Stomach smooth muscle (tissue), 2 donors: Measurements from ENCODE around the gene ST6GALNAC1.
"Not testable (repeated sequence)": the region's sequence is repeated elsewhere in the genome, so short reads cannot be mapped to it uniquely, and the experiment has no call there.

Experiments used
- H3K27ac ChIP-seq: one replicate; pipeline ENCODE4 v1.7.0; 2013; ENCODE audit warnings: mild to moderate bottlenecking, low read length, inconsistent platforms
- H3K27me3 ChIP-seq, 2 donors: one replicate each; pipeline ENCODE4 v1.7.0; 2013; ENCODE audit warnings: low read length in 2 of 2; ENCODE audit not compliant: insufficient read depth in 2 of 2, control insufficient read depth in 1 of 2
- H3K36me3 ChIP-seq, 2 donors: one replicate each; pipeline ENCODE4 v1.7.0; 2013; ENCODE audit warnings: low read length in 2 of 2; ENCODE audit not compliant: control insufficient read depth in 2 of 2, insufficient read depth in 2 of 2
- H3K4me1 ChIP-seq: one replicate; pipeline ENCODE4 v1.7.0; 2013; ENCODE audit warnings: low read length; ENCODE audit not compliant: control insufficient read depth, insufficient read depth
- H3K4me3 ChIP-seq, 2 donors: one replicate each; pipeline ENCODE4 v1.7.0; 2013; ENCODE audit warnings: low read length in 2 of 2
- H3K9ac ChIP-seq, 2 donors: one replicate each; pipeline ENCODE4 v1.7.0; 2013; ENCODE audit warnings: low read length in 2 of 2, mild to moderate bottlenecking in 1 of 2
- H3K9me3 ChIP-seq, 2 donors: one replicate each; pipeline ENCODE4 v1.7.0; 2013; ENCODE audit warnings: low read length in 2 of 2; ENCODE audit not compliant: control insufficient read depth in 2 of 2
- donor health status: healthy.
- donor health status: Pancreatic carcinoma.

ST6GALNAC1 gene

DNA sequence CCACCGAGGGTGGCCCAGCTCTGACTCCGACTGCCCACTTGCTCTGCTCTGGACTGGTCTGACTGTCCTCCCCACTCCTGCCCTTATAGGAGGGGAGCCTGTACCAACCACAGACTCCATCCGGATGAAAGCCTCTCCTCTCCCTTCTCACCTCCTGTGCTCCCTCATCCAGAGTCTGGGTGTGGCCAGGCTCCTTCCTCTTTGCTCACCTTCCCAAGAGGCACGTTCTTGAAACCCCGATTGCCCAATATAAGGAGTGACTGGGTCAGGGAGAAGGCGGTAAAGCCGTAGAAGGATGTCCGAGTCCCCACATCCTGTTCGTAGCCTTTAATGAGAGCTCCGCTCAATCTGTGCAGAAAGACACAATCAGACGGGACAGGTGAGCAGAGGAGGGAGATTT, 17.1 kb downstream of the ST6GALNAC1 start:
- H3K4me3 ChIP-seq = no peak overlapping the region
- no peak overlapping the region for H3K9ac ChIP-seq
- H3K36me3 ChIP-seq = no peaks in the 10 kb centered on the region
- H3K27ac ChIP-seq = no peak overlapping the region
- no peaks in the 10 kb centered on the region for H3K27me3 ChIP-seq
- H3K4me1 ChIP-seq = no peaks in the 10 kb centered on the region
- no peaks in the 10 kb centered on the region for H3K9me3 ChIP-seq

DNA sequence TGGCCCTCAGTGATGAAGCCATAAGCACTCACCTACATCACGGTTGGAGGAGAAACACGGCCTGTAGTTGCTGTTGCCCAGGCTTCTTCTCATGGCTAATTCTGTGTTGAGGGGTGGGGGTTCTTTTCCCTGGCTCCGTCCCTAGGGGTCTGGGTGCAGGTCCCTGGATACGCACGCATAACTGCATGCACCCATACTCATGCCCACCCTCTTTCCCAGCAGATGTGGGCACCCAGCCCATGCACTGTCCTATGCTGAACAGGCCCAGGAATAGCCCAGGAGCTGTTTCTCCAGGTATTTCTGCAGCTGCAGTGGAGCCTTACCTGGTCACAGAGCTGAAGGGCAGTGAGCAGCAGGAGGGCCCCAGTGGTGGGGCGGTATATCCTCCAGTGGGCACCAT, 18.1 kb downstream of the ST6GALNAC1 start:
- Histone ChIP-seq H3K4me1 (no peaks in the 10 kb centered on the region), H3K36me3 (no peaks in the 10 kb centered on the region), H3K27me3 (no peaks in the 10 kb centered on the region), H3K4me3 (no peak overlapping the region), H3K9ac (no peak overlapping the region), H3K9me3 (no peaks in the 10 kb centered on the region), H3K27ac (no peak overlapping the region)

DNA sequence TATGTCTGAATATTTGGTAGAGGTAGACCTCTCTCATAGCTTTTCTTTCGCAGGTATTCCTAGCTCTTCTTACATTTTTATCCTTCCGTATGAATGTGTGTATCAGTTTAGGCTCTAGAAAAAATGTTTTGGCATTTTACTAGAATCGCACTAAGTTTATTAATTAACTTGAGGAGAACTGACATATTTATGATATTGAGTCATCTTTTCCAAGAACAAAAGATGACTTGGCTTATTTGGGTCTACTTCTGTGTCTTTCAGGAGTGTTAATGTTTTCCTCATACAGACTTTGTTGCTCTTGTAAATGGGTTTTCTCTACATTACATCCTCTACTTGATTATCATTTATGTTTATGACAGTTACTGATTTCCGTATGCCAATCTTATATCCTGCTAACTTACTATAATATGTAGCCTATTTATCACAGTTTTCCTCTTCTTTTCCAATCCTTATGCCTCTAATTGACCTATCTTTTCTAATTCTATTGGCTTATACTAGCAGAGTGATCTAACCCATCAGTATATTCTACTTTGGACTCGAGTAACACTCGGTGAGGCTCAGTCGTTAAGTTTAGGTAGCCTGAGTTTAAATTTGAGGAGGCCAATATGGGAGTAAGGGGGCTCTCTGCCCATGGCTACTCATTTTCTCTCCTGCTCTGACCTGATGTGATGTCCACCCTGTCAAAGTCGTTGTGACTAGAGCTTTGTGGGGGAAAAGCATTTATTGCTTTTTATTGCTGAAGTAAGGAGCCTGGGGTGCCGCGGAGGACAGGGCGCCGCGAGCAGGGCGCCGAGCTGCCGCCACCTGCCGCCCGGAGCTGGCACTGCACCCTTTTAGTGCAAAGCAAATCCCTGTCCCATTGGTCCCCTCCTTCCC, 20.0 kb downstream of the ST6GALNAC1 start:
- H3K4me1 ChIP-seq = no peaks in the 10 kb centered on the region
- no peaks in the 10 kb centered on the region for H3K9me3 ChIP-seq
- H3K4me3 ChIP-seq = no peak overlapping the region
- no peak overlapping the region for H3K9ac ChIP-seq
- H3K27ac ChIP-seq = no peak overlapping the region
- H3K27me3 ChIP-seq = no peaks in the 10 kb centered on the region
- H3K36me3 ChIP-seq = no peaks in the 10 kb centered on the region

- no peak overlapping the region for H3K9ac ChIP-seq
- no peaks in the 10 kb centered on the region for H3K27me3 ChIP-seq
- no peaks in the 10 kb centered on the region for H3K36me3 ChIP-seq
- no peak overlapping the region for H3K4me3 ChIP-seq
- H3K4me1 ChIP-seq = no peaks in the 10 kb centered on the region
- no peaks in the 10 kb centered on the region for H3K9me3 ChIP-seq
- no peak overlapping the region for H3K27ac ChIP-seq
These were observed 25.7 kb downstream of the ST6GALNAC1 start for GRCh38 chr17:76617838-76618237.

GRCh38 chr17:76614912-76615617, 28.5 kb downstream of the ST6GALNAC1 start:
- Histone ChIP-seq H3K4me3 (no peak overlapping the region), H3K4me1 (no peaks in the 10 kb centered on the region), H3K27me3 (no peaks in the 10 kb centered on the region), H3K9ac (no peak overlapping the region), H3K27ac (no peak overlapping the region), H3K36me3 (no peaks in the 10 kb centered on the region), H3K9me3 (no peaks in the 10 kb centered on the region)

DNA sequence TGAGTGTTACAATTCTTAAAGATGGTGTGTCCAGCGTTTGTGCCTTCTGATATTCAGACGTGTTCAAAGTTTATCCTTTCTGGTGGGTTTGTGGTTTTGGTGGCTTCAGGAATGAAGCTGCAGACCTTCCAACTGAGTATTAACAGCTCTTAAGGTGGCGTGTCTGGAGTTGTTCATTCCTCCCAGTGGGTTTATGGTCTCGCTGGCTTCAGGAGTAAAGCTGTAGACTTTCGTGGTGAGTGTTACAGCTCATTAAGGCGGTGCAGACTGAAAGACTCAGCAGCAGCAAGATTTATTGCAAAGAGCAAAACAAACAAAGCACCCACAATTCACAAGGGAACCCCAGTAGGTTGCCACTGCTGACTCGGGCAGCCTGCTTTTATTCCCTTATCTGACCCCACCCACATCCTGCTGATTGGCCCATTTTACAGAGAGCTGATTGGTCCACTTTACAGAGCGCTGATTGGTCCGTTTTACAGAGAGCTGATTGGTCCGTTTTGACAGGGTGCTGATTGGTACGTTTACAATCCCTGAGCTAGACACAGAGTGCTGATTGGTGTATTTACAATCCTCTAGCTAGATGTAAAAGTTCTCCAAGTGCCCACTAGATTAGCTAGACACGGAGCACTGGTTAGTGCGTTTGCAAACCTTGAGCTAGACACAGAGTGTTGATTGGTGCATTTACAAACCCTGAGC, 29.3 kb downstream of the ST6GALNAC1 start:
- not testable (repeated sequence) for H3K9ac ChIP-seq, H3K36me3 ChIP-seq, H3K27ac ChIP-seq, H3K27me3 ChIP-seq, H3K4me3 ChIP-seq, H3K4me1 ChIP-seq, H3K9me3 ChIP-seq

- Histone ChIP-seq H3K36me3 (no peaks in the 10 kb centered on the region), H3K9ac (no peak overlapping the region), H3K27me3 (no peaks in the 10 kb centered on the region), H3K9me3 (no peaks in the 10 kb centered on the region), H3K4me3 (no peak overlapping the region), H3K27ac (no peak overlapping the region), H3K4me1 (no peaks in the 10 kb centered on the region)
These were observed 30.3 kb downstream of the ST6GALNAC1 start for GRCh38 chr17:76612977-76613851.

GRCh38 chr17:76612465-76612864, 31.1 kb downstream of the ST6GALNAC1 start:
- no peaks in the 10 kb centered on the region for H3K36me3 ChIP-seq
- H3K27me3 ChIP-seq = no peaks in the 10 kb centered on the region
- no peaks in the 10 kb centered on the region for H3K4me1 ChIP-seq
- no peak overlapping the region for H3K4me3 ChIP-seq
- H3K27ac ChIP-seq = no peak overlapping the region
- no peak overlapping the region for H3K9ac ChIP-seq
- no peaks in the 10 kb centered on the region for H3K9me3 ChIP-seq

DNA sequence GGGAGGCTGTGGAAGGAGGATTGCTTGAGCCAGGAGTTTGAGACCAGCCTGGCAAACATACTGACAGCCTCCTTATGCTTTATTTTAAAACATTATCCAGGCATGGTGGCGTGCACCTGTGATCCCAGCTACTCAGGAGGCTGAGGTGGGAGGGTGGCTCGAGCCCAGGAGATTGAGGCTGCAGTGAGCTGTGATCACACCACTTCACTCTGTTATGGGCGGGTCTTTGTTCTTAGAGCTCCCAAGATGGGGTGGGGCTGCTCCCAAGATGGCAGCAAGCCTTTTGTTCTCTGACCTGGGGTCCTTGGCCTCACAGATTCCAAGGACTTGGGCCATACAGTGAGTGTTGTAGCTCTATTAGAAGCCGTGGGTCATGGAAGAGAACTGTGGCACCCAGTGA, 31.8 kb downstream of the ST6GALNAC1 start:
- Histone ChIP-seq H3K9ac (no peak overlapping the region), H3K4me1 (no peaks in the 10 kb centered on the region), H3K4me3 (no peak overlapping the region), H3K36me3 (no peaks in the 10 kb centered on the region), H3K27ac (no peak overlapping the region), H3K27me3 (no peaks in the 10 kb centered on the region), H3K9me3 (no peaks in the 10 kb centered on the region)

DNA sequence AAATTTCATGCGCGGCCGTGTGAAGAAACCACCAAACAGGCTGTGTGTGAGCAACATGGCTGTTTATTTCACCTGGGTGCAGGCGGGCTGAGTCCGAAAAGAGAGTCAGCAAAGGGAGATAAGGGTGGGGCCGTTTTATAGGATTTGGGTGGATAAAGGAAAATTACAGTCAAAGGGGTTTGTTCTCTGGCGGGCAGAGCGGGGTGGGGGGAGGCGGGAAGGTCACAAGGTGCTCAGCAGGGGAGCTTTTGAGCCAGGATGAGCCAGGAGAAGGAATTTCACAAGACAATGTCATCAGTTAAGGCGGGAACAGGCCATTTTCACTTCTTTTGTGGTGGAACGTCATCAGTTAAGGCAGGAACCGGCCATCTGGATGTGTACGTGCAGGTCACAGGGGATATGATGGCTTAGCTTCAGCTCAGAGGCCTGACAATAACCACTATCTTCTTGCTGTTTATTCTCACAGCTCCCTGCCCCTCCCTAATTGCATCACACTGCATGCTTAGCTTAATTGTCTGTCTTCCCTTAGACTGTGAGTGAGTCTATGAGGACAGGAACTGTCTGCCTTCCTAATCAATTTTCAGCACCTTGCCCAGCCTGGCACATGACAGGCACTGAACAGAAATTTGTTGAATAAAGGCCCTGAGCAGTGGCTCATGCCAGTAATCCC, 32.3 kb downstream of the ST6GALNAC1 start:
- not testable (repeated sequence) for H3K36me3 ChIP-seq, H3K4me3 ChIP-seq, H3K4me1 ChIP-seq, H3K27ac ChIP-seq, H3K9me3 ChIP-seq, H3K27me3 ChIP-seq, H3K9ac ChIP-seq
